ENCODE results near the gene MINDY4.
"Not testable (repeated sequence)": the region's sequence is repeated elsewhere in the genome, so short reads cannot be mapped to it uniquely, and the experiment has no call there.

GRCh38 chr7:30834017-30834674, 62.9 kb downstream of the MINDY4 start:
- TF ChIP-seq CTCF, EP300, POLR2AphosphoS5 (IDR thresholded peaks at IDR 0.05): not testable (repeated sequence)
